Neural cell (in vitro differentiated cells): ENCODE measurements around the gene B3GALNT2. TPM values are rescaled to one million over a fixed set of nuclear protein-coding genes. Genes with fewer than 3 reads are reported as not detected.

Experiments used
- H2AFZ ChIP-seq: fragments of 200-600, 300-800 bp; sonication (generic), shearing (Covaris generic); 2 replicates; pipeline ENCODE4 v1.6.0; 2014; ENCODE audit warnings: low read depth, mild to moderate bottlenecking, antibody characterized with exemption, low read length, moderate library complexity
- H3F3A ChIP-seq: fragments of 200-600 bp; shearing (Covaris generic); 2 replicates; pipeline ENCODE4 v1.6.1; 2016; ENCODE audit warnings: mild to moderate bottlenecking, moderate library complexity, mixed read lengths, antibody characterized with exemption, low read length; ENCODE audit not compliant: insufficient read depth, poor library complexity, severe bottlenecking
- H3K27ac ChIP-seq: fragments of 200-600, 300-800 bp; sonication (generic), shearing (Covaris generic); 2 replicates; pipeline ENCODE4 v1.5.1; 2014; ENCODE audit warnings: mild to moderate bottlenecking, low read length, moderate library complexity
- H3K27me3 ChIP-seq: fragments of 300-800, 200-600 bp; sonication (generic), shearing (Covaris generic); 2 replicates; pipeline ENCODE4 v1.6.0; 2014; ENCODE audit warnings: mild to moderate bottlenecking, low read depth, low read length, moderate library complexity; ENCODE audit not compliant: insufficient read depth
- H3K36me3 ChIP-seq: fragments of 300-800, 200-600 bp; sonication (generic), shearing (Covaris generic); 2 replicates; pipeline ENCODE4 v1.5.1; 2014; ENCODE audit warnings: mild to moderate bottlenecking, antibody characterized with exemption, low read length, moderate library complexity; ENCODE audit not compliant: insufficient read depth
- H3K4me2 ChIP-seq: fragments of 300-800, 200-600 bp; sonication (generic), shearing (Covaris generic); 2 replicates; pipeline ENCODE4 v1.6.0; 2014; ENCODE audit warnings: mild to moderate bottlenecking, low read length
- H3K4me3 ChIP-seq: fragments of 300-800, 200-600 bp; sonication (generic), shearing (Covaris generic); 2 replicates; pipeline ENCODE4 v1.5.1; 2014; ENCODE audit warnings: mild to moderate bottlenecking, low read length, moderate library complexity
- H3K79me2 ChIP-seq: fragments of 200-600 bp; shearing (Covaris generic); replicated peaks from 2 replicates; pipeline ENCODE4 v1.6.0; 2014; ENCODE audit warnings: mild to moderate bottlenecking, low read length, moderate library complexity; ENCODE audit not compliant: insufficient read depth
- H3K9ac ChIP-seq: fragments of 300-800, 200-600 bp; sonication (generic), shearing (Covaris generic); 2 replicates; pipeline ENCODE4 v1.6.1; 2016; ENCODE audit warnings: mild to moderate bottlenecking, low read length, mixed read lengths
- H3K9me2 ChIP-seq: fragments of 200-600 bp; shearing (Covaris generic); 2 replicates; pipeline ENCODE4 v1.6.1; 2016; ENCODE audit warnings: mild to moderate bottlenecking, low read length, mixed read lengths; ENCODE audit not compliant: insufficient read depth
- H3K9me3 ChIP-seq: fragments of 200-600, 300-800 bp; sonication (generic), shearing (Covaris generic); 2 replicates; pipeline ENCODE4 v1.6.1; 2016; ENCODE audit warnings: mild to moderate bottlenecking, mixed run types, low read length, moderate library complexity, mixed read lengths
- H4K20me1 ChIP-seq: fragments of 200-600 bp; shearing (Covaris generic); 2 replicates; pipeline ENCODE4 v1.6.1; 2016; ENCODE audit warnings: mild to moderate bottlenecking, mixed run types; ENCODE audit not compliant: insufficient read depth
- EP300 ChIP-seq: fragments of 450-650 bp; conservative IDR thresholded peaks from 2 replicates; pipeline ENCODE4 v1.6.1; 2014; ENCODE audit warnings: antibody characterized with exemption, mild to moderate bottlenecking, moderate library complexity; ENCODE audit not compliant: poor library complexity, severe bottlenecking
- EZH2 ChIP-seq: fragments of 200-600, 300-800 bp; shearing (Covaris generic), sonication (generic); IDR thresholded peaks from 2 replicates; pipeline ENCODE4 v1.6.1; 2014; ENCODE audit warnings: antibody characterized with exemption, low read length, borderline replicate concordance, mild to moderate bottlenecking; ENCODE audit not compliant: insufficient read depth, poor library complexity, severe bottlenecking
- MXI1 ChIP-seq: fragments of 450-650 bp; conservative IDR thresholded peaks from 2 replicates; pipeline ENCODE4 v1.6.1; 2014; ENCODE audit warnings: antibody characterized with exemption, mild to moderate bottlenecking; ENCODE audit not compliant: poor library complexity, severe bottlenecking
- POLR2AphosphoS5 ChIP-seq: IDR thresholded peaks from 2 replicates; pipeline ENCODE4 v1.6.1; 2012
- RAD21 ChIP-seq: fragments of 450-650 bp; conservative IDR thresholded peaks from 2 replicates; pipeline ENCODE4 v1.6.1; 2014; ENCODE audit warnings: antibody characterized with exemption, mild to moderate bottlenecking, moderate library complexity
- SMC3 ChIP-seq: fragments of 450-650 bp; conservative IDR thresholded peaks from 2 replicates; pipeline ENCODE4 v1.6.1; 2014; ENCODE audit warnings: antibody characterized with exemption, mild to moderate bottlenecking, moderate library complexity; ENCODE audit not compliant: poor library complexity
- TAF1 ChIP-seq: IDR thresholded peaks from 2 replicates; pipeline ENCODE4 v1.6.1; 2012; ENCODE audit warnings: low read depth
- polyA plus RNA-seq: library from polyadenylated mRNA; depleted of rRNA; stranded (reverse); fragments of >200 nt; gene quantifications from 2 replicates; pipeline ENCODE4 v1.2.3, GENCODE V29; 2014
- TF ChIP-seq, protein P1 (sequence below): fragments of 450-650 bp; IDR thresholded peaks from 2 replicates; pipeline ENCODE4 v1.5.1; 2014; ENCODE audit warnings: antibody characterized with exemption, mild to moderate bottlenecking, moderate library complexity; ENCODE audit not compliant: poor library complexity, severe bottlenecking
- TF ChIP-seq, protein P2 (sequence below): IDR thresholded peaks from 2 replicates; pipeline ENCODE4 v1.6.1; 2012; ENCODE audit warnings: borderline replicate concordance

B3GALNT2 gene
- polyA plus RNA-seq, 1 donor from 2014 or later: 29.0 TPM

DNA sequence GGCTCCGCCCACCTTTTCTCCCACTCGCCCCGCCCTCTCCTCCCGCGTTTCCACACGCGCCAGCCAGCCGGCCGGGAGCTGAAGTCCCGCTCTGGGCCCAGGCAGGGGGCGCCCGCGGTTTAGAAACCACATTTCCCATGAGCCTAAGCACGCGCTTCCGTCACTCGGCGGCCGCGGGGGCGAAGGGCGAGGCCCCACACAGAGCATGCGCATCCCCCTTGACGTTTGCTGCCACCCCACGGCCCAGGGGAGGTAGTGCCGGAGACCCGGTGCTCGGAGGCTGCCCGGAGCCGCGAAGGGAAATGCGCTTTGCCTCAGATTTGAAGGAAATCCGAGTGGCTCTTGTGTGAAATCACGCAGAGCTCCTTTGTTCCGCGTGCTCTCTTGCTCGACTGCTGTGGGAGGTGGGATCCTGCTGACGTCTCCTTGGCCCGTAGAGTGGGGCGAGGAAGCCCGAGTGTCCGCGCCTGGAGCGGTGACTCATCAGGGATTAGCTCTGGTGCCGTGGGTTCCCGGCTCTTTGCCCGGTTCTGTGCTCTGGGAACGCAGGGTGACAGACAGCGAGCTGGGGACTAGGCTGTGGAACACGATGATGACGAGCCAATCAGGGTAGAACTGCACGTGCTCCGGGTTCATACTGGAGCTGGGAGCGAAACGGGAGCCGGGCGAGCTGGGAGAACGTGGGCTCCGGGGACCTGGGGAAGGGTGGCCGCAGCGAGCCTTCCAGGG, 406 bp upstream of the B3GALNT2 start:
- peak overlapping the region; percentile 83 for H3K4me3 ChIP-seq
- peak overlapping the region; percentile 98 for H3K27ac ChIP-seq
- H3K4me2 ChIP-seq: peak overlapping the region; percentile 50
- H4K20me1 ChIP-seq: no peaks in the 10 kb centered on the region
- peak overlapping the region; percentile 90 for H2AFZ ChIP-seq
- H3K36me3 ChIP-seq: no peaks in the 10 kb centered on the region
- H3K9ac ChIP-seq: peak overlapping the region; percentile 94
- H3K9me3 ChIP-seq: no peaks in the 10 kb centered on the region
- TF ChIP-seq TAF1 (peak; percentile 83), EZH2 (no peak), MXI1 (peak; percentile 89), POLR2AphosphoS5 (peak; percentile 76), SMC3 (peak; percentile 76), EP300 (peak; percentile 33), RAD21 (peak; percentile 74)
- TF ChIP-seq, protein P1, sequence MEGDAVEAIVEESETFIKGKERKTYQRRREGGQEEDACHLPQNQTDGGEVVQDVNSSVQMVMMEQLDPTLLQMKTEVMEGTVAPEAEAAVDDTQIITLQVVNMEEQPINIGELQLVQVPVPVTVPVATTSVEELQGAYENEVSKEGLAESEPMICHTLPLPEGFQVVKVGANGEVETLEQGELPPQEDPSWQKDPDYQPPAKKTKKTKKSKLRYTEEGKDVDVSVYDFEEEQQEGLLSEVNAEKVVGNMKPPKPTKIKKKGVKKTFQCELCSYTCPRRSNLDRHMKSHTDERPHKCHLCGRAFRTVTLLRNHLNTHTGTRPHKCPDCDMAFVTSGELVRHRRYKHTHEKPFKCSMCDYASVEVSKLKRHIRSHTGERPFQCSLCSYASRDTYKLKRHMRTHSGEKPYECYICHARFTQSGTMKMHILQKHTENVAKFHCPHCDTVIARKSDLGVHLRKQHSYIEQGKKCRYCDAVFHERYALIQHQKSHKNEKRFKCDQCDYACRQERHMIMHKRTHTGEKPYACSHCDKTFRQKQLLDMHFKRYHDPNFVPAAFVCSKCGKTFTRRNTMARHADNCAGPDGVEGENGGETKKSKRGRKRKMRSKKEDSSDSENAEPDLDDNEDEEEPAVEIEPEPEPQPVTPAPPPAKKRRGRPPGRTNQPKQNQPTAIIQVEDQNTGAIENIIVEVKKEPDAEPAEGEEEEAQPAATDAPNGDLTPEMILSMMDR: peak; percentile 100
- TF ChIP-seq, protein P2, sequence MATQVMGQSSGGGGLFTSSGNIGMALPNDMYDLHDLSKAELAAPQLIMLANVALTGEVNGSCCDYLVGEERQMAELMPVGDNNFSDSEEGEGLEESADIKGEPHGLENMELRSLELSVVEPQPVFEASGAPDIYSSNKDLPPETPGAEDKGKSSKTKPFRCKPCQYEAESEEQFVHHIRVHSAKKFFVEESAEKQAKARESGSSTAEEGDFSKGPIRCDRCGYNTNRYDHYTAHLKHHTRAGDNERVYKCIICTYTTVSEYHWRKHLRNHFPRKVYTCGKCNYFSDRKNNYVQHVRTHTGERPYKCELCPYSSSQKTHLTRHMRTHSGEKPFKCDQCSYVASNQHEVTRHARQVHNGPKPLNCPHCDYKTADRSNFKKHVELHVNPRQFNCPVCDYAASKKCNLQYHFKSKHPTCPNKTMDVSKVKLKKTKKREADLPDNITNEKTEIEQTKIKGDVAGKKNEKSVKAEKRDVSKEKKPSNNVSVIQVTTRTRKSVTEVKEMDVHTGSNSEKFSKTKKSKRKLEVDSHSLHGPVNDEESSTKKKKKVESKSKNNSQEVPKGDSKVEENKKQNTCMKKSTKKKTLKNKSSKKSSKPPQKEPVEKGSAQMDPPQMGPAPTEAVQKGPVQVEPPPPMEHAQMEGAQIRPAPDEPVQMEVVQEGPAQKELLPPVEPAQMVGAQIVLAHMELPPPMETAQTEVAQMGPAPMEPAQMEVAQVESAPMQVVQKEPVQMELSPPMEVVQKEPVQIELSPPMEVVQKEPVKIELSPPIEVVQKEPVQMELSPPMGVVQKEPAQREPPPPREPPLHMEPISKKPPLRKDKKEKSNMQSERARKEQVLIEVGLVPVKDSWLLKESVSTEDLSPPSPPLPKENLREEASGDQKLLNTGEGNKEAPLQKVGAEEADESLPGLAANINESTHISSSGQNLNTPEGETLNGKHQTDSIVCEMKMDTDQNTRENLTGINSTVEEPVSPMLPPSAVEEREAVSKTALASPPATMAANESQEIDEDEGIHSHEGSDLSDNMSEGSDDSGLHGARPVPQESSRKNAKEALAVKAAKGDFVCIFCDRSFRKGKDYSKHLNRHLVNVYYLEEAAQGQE: peak; percentile 81
- H3F3A ChIP-seq: peaks cover 13% of the 10 kb centered on the region
- peaks cover 15% of the 10 kb centered on the region for H3K79me2 ChIP-seq
- no peaks in the 10 kb centered on the region for H3K27me3 ChIP-seq
- no peaks in the 10 kb centered on the region for H3K9me2 ChIP-seq

DNA sequence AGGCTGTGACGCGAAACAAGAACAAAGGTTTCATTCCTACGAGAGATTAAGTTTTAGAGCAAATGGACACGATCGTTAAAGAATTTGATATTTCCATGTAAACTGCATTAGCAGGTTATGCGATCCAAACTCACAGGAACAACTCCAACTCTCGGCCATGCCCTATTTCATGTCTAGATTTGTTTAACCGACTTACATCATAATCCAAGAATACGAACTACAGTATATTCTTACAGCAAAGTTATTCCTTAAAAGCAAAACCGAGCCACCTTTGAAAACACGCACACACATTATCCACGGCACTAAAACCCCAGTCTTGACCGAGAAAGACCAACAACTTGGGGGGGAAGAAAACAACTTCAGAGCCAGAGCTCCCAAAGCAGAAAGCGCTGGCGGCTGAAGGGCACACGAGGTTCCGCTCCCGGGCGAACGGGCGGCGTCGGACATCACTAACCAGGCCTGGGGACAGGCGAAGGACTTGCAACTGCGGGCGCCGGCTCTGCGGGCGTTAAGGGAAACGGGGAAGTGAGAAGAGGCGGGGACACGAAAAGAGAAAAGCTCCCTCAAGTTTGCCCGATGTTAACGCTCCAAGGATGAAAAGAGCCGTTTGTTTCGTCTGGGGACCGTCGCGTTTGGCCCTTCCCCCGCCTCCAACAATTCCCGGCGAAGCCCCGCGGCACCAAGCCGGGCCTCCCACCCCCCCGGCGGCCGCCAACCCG, 690 bp downstream of the B3GALNT2 start:
- no peaks in the 10 kb centered on the region for H4K20me1 ChIP-seq
- H3K79me2 ChIP-seq: peaks cover 19% of the 10 kb centered on the region

More for the DNA sequence above, 690 bp downstream of the B3GALNT2 start:
- Histone ChIP-seq H3K4me3 (peak overlapping the region; percentile 83), H3K36me3 (no peaks in the 10 kb centered on the region), H3K27ac (no peak overlapping the region), H3K9me3 (no peaks in the 10 kb centered on the region), H3K9ac (peak overlapping the region; percentile 67), H2AFZ (no peak overlapping the region), H3K4me2 (peak overlapping the region; percentile 61), H3K9me2 (no peaks in the 10 kb centered on the region), H3K27me3 (no peaks in the 10 kb centered on the region), H3F3A (peaks cover 13% of the 10 kb centered on the region)
- no peak for TF ChIP-seq POLR2AphosphoS5
- TF ChIP-seq MXI1: peak; percentile 15
- TF ChIP-seq RAD21: no peak
